Vagina (tissue), 2 donors: ENCODE measurements around the gene CD300A.

Source experiments
- POLR2AphosphoS5 ChIP-seq, 2 donors: sonication (generic); formaldehyde crosslinking; IDR thresholded peaks; one replicate each; pipeline ENCODE4 v1.9.0; 2017; ENCODE audit warnings: antibody characterized with exemption in 2 of 2, mild to moderate bottlenecking in 2 of 2, low read depth in 1 of 2; ENCODE audit not compliant: insufficient read depth in 1 of 2
- TF ChIP-seq, protein P1 (sequence below), 3 experiments: fragments of 450-650 bp in 2 of 3; fragments of 200-600 bp in 1 of 3; sonication (generic) in 1 of 3; IDR thresholded peaks; one replicate each; pipeline ENCODE4 v1.5.1; 2017 to 2019; ENCODE audit warnings: antibody characterized with exemption in 3 of 3, mild to moderate bottlenecking in 2 of 3, moderate library complexity in 2 of 3

DNA sequence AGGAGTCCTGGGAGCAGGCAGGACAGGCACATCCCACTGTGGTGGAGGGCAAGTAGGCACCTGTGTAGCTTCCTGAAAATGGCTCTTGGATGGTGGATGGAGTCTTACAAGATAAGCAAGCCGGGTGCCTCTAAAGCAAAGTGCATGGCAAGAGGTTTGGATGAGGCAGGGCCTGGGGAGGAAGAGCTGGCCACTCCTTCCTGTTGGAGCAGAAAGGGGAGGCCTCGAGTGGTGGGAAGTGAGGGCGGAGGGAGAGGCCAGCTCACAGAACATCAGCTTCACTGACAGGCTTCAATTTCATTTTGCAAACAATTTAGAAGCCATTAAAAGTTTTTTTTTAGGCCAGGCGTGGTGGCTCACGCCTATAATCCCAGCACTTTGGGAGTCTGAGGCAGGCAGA is 31.0 kb downstream of the CD300A start:
- TF ChIP-seq, protein P1, sequence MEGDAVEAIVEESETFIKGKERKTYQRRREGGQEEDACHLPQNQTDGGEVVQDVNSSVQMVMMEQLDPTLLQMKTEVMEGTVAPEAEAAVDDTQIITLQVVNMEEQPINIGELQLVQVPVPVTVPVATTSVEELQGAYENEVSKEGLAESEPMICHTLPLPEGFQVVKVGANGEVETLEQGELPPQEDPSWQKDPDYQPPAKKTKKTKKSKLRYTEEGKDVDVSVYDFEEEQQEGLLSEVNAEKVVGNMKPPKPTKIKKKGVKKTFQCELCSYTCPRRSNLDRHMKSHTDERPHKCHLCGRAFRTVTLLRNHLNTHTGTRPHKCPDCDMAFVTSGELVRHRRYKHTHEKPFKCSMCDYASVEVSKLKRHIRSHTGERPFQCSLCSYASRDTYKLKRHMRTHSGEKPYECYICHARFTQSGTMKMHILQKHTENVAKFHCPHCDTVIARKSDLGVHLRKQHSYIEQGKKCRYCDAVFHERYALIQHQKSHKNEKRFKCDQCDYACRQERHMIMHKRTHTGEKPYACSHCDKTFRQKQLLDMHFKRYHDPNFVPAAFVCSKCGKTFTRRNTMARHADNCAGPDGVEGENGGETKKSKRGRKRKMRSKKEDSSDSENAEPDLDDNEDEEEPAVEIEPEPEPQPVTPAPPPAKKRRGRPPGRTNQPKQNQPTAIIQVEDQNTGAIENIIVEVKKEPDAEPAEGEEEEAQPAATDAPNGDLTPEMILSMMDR (IDR thresholded peaks at IDR 0.05): no peak
- TF ChIP-seq POLR2AphosphoS5 (IDR thresholded peaks at IDR 0.05; ENCODE audit: insufficient read depth in 1 of 2, low read depth in 1 of 2): no peak
